Testis (tissue), 3 donors: ENCODE measurements around the gene AATK. TPM values are rescaled to one million over a fixed set of nuclear protein-coding genes. Genes with fewer than 3 reads are reported as not detected.
"Not testable (repeated sequence)": the region's sequence is repeated elsewhere in the genome, so short reads cannot be mapped to it uniquely, and the experiment has no call there.

Experiments
- DNase-seq: peaks from one replicate; pipeline ENCODE4 v3.0.0-alpha.2; 2019
- H3K27ac ChIP-seq, 2 donors: fragments of 200-600 bp; sonication (generic); one replicate each; pipeline ENCODE4 v1.5.1; 2019
- H3K27me3 ChIP-seq: fragments of 200-600 bp; sonication (generic); one replicate; pipeline ENCODE4 v1.5.1; 2019
- H3K36me3 ChIP-seq: fragments of 200-600 bp; sonication (generic); one replicate; pipeline ENCODE4 v1.5.1; 2017; ENCODE audit warnings: low read depth; ENCODE audit errors: missing control alignments
- H3K4me1 ChIP-seq: fragments of 200-600 bp; sonication (generic); one replicate; pipeline ENCODE4 v1.5.1; 2019
- H3K4me3 ChIP-seq, 2 donors: fragments of 200-600 bp; sonication (generic); one replicate each; pipeline ENCODE4 v1.5.1; 2017 to 2019
- H3K9me3 ChIP-seq: fragments of 200-600 bp; sonication (generic); one replicate; pipeline ENCODE4 v1.5.1; 2017
- CTCF ChIP-seq, 3 experiments: fragments of 450-650 bp in 2 of 3; fragments of 200-600 bp in 1 of 3; sonication (generic) in 1 of 3; IDR thresholded peaks; one replicate each; pipeline ENCODE4 v1.5.1; 2016 to 2019; ENCODE audit warnings: antibody characterized with exemption in 3 of 3, mild to moderate bottlenecking in 2 of 3, moderate library complexity in 1 of 3
- POLR2A ChIP-seq: fragments of 450-650 bp; IDR thresholded peaks from one replicate; pipeline ENCODE4 v1.6.1; 2017; ENCODE audit warnings: antibody characterized with exemption, mild to moderate bottlenecking, moderate library complexity
- WGBS, 2 donors: methylation state at CpG; one replicate each; pipeline ENCODE4 v1.1.5; 2018; 5-methylcytosine and 5-hydroxymethylcytosine counted together
- intact Hi-C: fragments of 100-400 bp; cut with DNase I; formaldehyde crosslinking; loops from one replicate; pipeline ENCODE4 v1.15.1; 2023; ENCODE audit warnings: low total_unique reads
- polyA plus RNA-seq: library from polyadenylated mRNA; stranded (reverse); fragments of 350-450 nt; fragmentation: Illumina TruSeq; extraction: RNeasy Lipid Tissue Mini Kit (QIAGEN cat#74804); gene quantifications from one replicate; pipeline ENCODE4 v1.2.3, GENCODE V29; 2014; ENCODE audit warnings: low read depth, low replicate concordance; ENCODE audit not compliant: insufficient read depth
- total RNA-seq, 2 donors: library from RNA; depleted of rRNA; stranded (reverse); fragments of >200 nt; gene quantifications; one replicate each; pipeline ENCODE4 v1.2.3, GENCODE V29; 2016

The AATK gene
- total and polyA plus RNA-seq, 3 donors from 2014 or later = 3.5 to 5.6 (median 3.8) TPM

GRCh38 chr17:81157848-81158687, 8.0 kb downstream of the AATK start:
- Histone ChIP-seq H3K9me3 (no peaks in the 10 kb centered on the region), H3K27ac (no peak overlapping the region), H3K4me3 (no peak overlapping the region), H3K27me3 (no peaks in the 10 kb centered on the region), H3K36me3 (no peaks in the 10 kb centered on the region), H3K4me1 (peaks cover 12% of the 10 kb centered on the region)
- intact Hi-C loops = no loop called here
- WGBS, 2 donors = 91 to 93% methylated on average over 26 to 38 of the region's 39 CpGs
- TF ChIP-seq CTCF (IDR thresholded peaks at IDR 0.05) (no peak), POLR2A (no peak)
- DNase-seq = no peak

- Histone ChIP-seq H3K27ac (no peak overlapping the region), H3K36me3 (no peaks in the 10 kb centered on the region), H3K27me3 (no peaks in the 10 kb centered on the region), H3K9me3 (no peaks in the 10 kb centered on the region), H3K4me1 (peaks cover 12% of the 10 kb centered on the region), H3K4me3 (no peak overlapping the region)
- 89 to 94% methylated on average over 31 to 38 of the region's 38 CpGs for WGBS, 2 donors
- no peak for DNase-seq
- TF ChIP-seq CTCF (IDR thresholded peaks at IDR 0.05) (no peak), POLR2A (no peak)
- intact Hi-C loops = no loop called here
Measured at GRCh38 chr17:81156866-81157805, 8.9 kb downstream of the AATK start.

GRCh38 chr17:81154961-81155360, 11.1 kb downstream of the AATK start:
- DNase-seq = no peak
- intact Hi-C loops = no loop called here
- no peak overlapping the region for H3K27ac ChIP-seq
- H3K4me1 ChIP-seq = peaks cover 4% of the 10 kb centered on the region
- WGBS, 2 donors = 93 to 94% methylated on average over 18 of the region's 18 CpGs
- no peaks in the 10 kb centered on the region for H3K27me3 ChIP-seq
- TF ChIP-seq CTCF (IDR thresholded peaks at IDR 0.05) (no peak), POLR2A (no peak)
- no peak overlapping the region for H3K4me3 ChIP-seq
- H3K9me3 ChIP-seq = no peaks in the 10 kb centered on the region
- no peaks in the 10 kb centered on the region for H3K36me3 ChIP-seq

GRCh38 chr17:81154016-81154415, 12.0 kb downstream of the AATK start:
- WGBS, 2 donors = 90 to 91% methylated on average over 9 of the region's 9 CpGs
- not testable (repeated sequence) for H3K27ac ChIP-seq

GRCh38 chr17:81153340-81153803, 12.6 kb downstream of the AATK start:
- WGBS, 2 donors = 85 to 91% methylated on average over 17 of the region's 17 CpGs
- no peak for DNase-seq

More at GRCh38 chr17:81154016-81154415, 12.0 kb downstream of the AATK start:
- H3K4me3 ChIP-seq, H3K36me3 ChIP-seq, DNase-seq, intact Hi-C loops, H3K4me1 ChIP-seq, H3K9me3 ChIP-seq, H3K27me3 ChIP-seq: not testable (repeated sequence)

More at GRCh38 chr17:81153340-81153803, 12.6 kb downstream of the AATK start:
- Histone ChIP-seq H3K27me3 (no peaks in the 10 kb centered on the region), H3K36me3 (no peaks in the 10 kb centered on the region), H3K4me3 (no peak overlapping the region), H3K27ac (no peak overlapping the region), H3K9me3 (no peaks in the 10 kb centered on the region), H3K4me1 (no peaks in the 10 kb centered on the region)
- TF ChIP-seq POLR2A (no peak), CTCF (IDR thresholded peaks at IDR 0.05) (no peak)
- intact Hi-C loops = no loop called here
